GM12873 (cell line): ENCODE data around the gene SLIT1.

Experiments used
- CTCF ChIP-seq: IDR thresholded peaks from 2 replicates; pipeline ENCODE4 v1.5.1; 2012; ENCODE audit warnings: low read depth, mild to moderate bottlenecking, moderate library complexity, low read length, control low read depth; ENCODE audit not compliant: insufficient read depth; ENCODE audit errors: missing control alignments

Gene SLIT1

GRCh38 chr10:97109547-97109946 is 76.2 kb downstream of the SLIT1 start:
- no peak for TF ChIP-seq CTCF

GRCh38 chr10:97107551-97107950 is 78.2 kb downstream of the SLIT1 start:
- no peak for TF ChIP-seq CTCF

- no peak for TF ChIP-seq CTCF
These were observed 79.6 kb downstream of the SLIT1 start for GRCh38 chr10:97106207-97106606.

- no peak for TF ChIP-seq CTCF
These were observed 80.5 kb downstream of the SLIT1 start for GRCh38 chr10:97105303-97105702.

GRCh38 chr10:97103316-97104080 is 82.3 kb downstream of the SLIT1 start:
- TF ChIP-seq CTCF: no peak

GRCh38 chr10:97102441-97102840 is 83.3 kb downstream of the SLIT1 start:
- TF ChIP-seq CTCF: no peak

GRCh38 chr10:97101166-97101940 is 84.4 kb downstream of the SLIT1 start:
- TF ChIP-seq CTCF: no peak
